HepG2 (cell line): ENCODE data around the gene PTPRD.

ENCODE experiments used
- HDAC2 ChIP-seq: sonication (generic); formaldehyde crosslinking; IDR thresholded peaks from 2 replicates; pipeline ENCODE4 v1.4.0; 2020; ENCODE audit warnings: missing genetic modification reagents
- NCOA2 ChIP-seq: sonication (generic); formaldehyde crosslinking; IDR thresholded peaks from 2 replicates; pipeline ENCODE4 v1.8.0; 2022; ENCODE audit warnings: inconsistent platforms
- PCBP2 ChIP-seq: fragments of 200-400 bp; formaldehyde crosslinking; optimal IDR thresholded peaks from 2 replicates; pipeline ENCODE3; 2018; ENCODE audit warnings: low read length, low read depth; ENCODE audit not compliant: poor library complexity, severe bottlenecking
- SMYD3 ChIP-seq: sonication (generic); formaldehyde crosslinking; IDR thresholded peaks from 2 replicates; pipeline ENCODE4 v1.8.1; 2023; ENCODE audit warnings: mild to moderate bottlenecking, missing genetic modification reagents
- ZNF317 ChIP-seq: sonication (generic); formaldehyde crosslinking; IDR thresholded peaks from 2 replicates; pipeline ENCODE4 v1.5.0; 2020; ENCODE audit warnings: mild to moderate bottlenecking, missing genetic modification reagents
- ZNF550 ChIP-seq: sonication (generic); formaldehyde crosslinking; IDR thresholded peaks from 2 replicates; pipeline ENCODE4 v1.4.0; 2020; ENCODE audit warnings: mild to moderate bottlenecking, missing genetic modification reagents, borderline replicate concordance
- TF ChIP-seq, protein P1 (sequence below): sonication (generic); formaldehyde crosslinking; IDR thresholded peaks from 2 replicates; pipeline ENCODE4 v1.5.0; 2020; ENCODE audit warnings: mild to moderate bottlenecking, missing genetic modification reagents, moderate library complexity
- TF ChIP-seq, protein P2 (sequence below): sonication (generic); formaldehyde crosslinking; IDR thresholded peaks from 2 replicates; pipeline ENCODE4 v1.9.0; 2022; ENCODE audit warnings: low read depth, missing genetic modification reagents

DNA sequence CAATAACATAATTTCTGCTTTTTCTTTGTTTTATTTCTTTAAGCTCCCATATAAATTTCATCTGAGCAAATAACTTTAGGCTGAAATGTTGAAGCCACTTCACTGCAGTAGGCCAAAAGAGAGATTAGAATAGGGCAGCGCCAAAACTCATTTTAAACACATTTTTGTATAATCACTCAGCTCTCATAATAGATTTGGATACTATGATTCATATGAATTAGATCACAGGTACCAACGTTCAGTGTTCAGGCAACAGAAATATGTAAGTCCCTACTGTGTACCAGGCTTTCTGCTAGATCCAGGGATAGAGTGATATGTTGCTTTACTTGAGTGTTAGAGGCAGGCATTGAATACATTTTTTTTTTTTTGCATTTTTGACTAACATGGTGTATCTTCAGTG, 370.5 kb downstream of the PTPRD start:
- TF ChIP-seq, protein P1, sequence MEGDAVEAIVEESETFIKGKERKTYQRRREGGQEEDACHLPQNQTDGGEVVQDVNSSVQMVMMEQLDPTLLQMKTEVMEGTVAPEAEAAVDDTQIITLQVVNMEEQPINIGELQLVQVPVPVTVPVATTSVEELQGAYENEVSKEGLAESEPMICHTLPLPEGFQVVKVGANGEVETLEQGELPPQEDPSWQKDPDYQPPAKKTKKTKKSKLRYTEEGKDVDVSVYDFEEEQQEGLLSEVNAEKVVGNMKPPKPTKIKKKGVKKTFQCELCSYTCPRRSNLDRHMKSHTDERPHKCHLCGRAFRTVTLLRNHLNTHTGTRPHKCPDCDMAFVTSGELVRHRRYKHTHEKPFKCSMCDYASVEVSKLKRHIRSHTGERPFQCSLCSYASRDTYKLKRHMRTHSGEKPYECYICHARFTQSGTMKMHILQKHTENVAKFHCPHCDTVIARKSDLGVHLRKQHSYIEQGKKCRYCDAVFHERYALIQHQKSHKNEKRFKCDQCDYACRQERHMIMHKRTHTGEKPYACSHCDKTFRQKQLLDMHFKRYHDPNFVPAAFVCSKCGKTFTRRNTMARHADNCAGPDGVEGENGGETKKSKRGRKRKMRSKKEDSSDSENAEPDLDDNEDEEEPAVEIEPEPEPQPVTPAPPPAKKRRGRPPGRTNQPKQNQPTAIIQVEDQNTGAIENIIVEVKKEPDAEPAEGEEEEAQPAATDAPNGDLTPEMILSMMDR (CRISPR knock-in tag), result no peak
- no peak for TF ChIP-seq SMYD3 (CRISPR knock-in tag)
- TF ChIP-seq, protein P2, sequence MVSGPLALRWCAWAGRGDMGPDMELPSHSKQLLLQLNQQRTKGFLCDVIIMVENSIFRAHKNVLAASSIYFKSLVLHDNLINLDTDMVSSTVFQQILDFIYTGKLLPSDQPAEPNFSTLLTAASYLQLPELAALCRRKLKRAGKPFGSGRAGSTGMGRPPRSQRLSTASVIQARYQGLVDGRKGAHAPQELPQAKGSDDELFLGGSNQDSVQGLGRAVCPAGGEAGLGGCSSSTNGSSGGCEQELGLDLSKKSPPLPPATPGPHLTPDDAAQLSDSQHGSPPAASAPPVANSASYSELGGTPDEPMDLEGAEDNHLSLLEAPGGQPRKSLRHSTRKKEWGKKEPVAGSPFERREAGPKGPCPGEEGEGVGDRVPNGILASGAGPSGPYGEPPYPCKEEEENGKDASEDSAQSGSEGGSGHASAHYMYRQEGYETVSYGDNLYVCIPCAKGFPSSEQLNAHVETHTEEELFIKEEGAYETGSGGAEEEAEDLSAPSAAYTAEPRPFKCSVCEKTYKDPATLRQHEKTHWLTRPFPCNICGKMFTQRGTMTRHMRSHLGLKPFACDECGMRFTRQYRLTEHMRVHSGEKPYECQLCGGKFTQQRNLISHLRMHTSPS (CRISPR knock-in tag), result no peak
- no peak for TF ChIP-seq ZNF550 (CRISPR knock-in tag)
- TF ChIP-seq NCOA2, result no peak
- no peak for TF ChIP-seq ZNF317
- TF ChIP-seq PCBP2, result no peak
- no peak for TF ChIP-seq HDAC2 (CRISPR knock-in tag)
